ENCODE measurements around the gene RINL.

The RINL gene

DNA sequence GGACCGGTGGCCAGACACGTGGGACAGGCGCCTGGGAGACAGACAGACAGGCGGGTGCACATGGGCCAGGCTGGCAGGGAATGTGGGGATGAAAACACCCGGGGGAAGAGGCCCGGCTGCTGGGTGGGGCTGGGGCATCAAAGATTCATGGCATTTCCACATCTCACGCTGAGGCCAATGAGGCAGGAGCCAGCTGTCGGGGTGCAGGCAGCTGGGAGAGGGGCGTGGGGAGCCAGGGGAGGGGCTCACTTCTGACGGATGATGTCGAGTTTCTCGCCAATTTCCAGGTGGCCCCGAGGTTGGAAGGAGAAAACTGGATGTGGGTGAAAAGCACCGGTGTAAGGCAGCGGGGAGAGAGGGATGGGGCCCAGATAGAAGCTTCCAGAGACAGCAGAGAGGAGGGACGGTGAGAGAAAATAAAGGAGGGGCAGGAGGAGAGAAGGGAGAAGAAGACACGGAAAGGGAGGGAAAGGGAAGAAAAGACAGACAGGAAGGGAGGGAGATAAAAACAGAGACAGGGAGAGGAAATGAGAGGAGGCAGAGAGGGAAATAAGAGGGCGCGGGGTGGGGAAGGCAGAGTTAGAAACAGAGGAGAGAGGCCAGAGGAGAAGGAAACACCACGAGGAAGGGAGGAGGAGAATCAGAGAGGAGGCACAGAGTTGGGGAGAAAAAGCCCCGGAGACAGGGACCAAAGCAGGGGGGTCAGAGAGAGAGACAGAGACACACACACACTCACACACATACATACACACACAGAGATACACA is 41.9 kb upstream of the RINL start:
- H3K4me3 ChIP-seq (ENCODE audit: low read depth, low read length), result no peak overlapping the region
- TF ChIP-seq, protein P1, sequence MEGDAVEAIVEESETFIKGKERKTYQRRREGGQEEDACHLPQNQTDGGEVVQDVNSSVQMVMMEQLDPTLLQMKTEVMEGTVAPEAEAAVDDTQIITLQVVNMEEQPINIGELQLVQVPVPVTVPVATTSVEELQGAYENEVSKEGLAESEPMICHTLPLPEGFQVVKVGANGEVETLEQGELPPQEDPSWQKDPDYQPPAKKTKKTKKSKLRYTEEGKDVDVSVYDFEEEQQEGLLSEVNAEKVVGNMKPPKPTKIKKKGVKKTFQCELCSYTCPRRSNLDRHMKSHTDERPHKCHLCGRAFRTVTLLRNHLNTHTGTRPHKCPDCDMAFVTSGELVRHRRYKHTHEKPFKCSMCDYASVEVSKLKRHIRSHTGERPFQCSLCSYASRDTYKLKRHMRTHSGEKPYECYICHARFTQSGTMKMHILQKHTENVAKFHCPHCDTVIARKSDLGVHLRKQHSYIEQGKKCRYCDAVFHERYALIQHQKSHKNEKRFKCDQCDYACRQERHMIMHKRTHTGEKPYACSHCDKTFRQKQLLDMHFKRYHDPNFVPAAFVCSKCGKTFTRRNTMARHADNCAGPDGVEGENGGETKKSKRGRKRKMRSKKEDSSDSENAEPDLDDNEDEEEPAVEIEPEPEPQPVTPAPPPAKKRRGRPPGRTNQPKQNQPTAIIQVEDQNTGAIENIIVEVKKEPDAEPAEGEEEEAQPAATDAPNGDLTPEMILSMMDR (IDR thresholded peaks at IDR 0.05; ENCODE audit: borderline replicate concordance, insufficient read depth, low read depth, low read length), result no peak

DNA sequence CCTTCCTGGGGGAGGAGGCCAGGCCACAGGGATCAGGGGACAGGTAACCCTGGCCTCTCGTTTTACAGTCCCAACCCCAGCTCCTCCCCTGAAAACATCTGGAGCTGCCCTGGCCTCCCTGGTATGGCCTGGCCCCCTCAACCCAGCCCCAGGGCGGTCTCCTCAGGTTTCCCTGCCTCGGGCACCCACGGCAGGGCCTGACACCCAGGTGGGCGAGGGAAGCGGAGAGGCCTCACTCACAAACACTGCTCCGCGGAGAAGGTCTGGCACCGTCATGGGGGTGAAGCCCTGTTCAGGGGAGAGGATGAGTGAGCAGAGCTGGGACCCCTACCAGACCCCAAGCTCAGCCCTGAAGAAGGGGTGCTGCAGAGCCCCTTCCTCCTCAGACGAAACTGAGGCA is 40.5 kb upstream of the RINL start:
- H3K4me3 ChIP-seq (ENCODE audit: low read depth, low read length), result no peak overlapping the region
- TF ChIP-seq, protein P1 (IDR thresholded peaks at IDR 0.05; ENCODE audit: borderline replicate concordance, insufficient read depth, low read depth, low read length), result no peak

DNA sequence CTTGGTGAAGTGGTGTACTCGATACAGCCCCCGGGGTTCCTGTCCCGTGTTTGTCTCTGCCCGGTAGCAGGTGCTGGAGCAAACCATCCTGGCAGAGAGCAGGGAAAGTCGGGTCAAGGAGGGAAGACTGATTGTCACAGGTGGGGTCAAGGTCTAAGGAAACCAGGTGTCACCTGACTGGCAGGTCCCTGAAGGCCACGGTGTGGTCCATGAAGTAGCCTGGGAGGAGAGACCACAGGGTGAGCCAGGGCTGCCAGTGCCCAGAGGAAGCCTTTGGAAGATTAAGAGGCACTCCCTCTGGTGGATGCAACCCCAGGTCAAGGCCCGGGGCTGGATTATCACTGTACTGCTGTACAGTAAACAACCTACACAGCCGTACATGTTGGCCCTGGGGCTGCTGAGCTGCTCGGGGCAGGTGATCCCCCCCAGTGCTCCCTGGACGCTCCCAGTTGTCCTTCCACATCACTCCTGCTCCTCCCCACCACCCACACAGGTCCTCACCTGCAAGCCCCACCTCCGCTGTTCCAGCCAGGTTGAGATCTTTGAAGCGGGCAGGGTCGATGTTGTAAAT is 39.9 kb upstream of the RINL start:
- TF ChIP-seq, protein P1 (IDR thresholded peaks at IDR 0.05; ENCODE audit: borderline replicate concordance, insufficient read depth, low read depth, low read length), result no peak
- no peak overlapping the region for H3K4me3 ChIP-seq (ENCODE audit: low read depth, low read length)

DNA sequence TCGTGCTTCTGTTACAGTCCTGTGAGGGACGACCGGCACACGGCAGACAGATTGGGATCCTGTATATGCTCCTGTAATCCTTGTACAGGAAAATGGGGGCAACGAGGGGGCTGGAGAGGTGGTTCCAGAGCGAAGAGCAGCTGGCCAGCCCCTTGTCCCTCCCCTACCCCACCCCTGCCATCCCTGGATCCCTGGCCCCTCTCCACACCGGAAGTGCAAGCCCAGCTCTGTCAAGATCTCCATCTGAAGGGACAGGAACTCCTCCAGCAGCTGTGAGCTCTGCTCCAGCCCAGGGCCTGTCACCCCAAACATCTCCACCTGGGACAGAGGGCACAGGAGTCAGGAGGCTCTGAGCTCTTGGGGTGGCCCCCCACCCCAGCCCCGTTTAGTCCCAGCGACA is 39.4 kb upstream of the RINL start:
- no peak overlapping the region for H3K4me3 ChIP-seq (ENCODE audit: low read depth, low read length)
- TF ChIP-seq, protein P1 (IDR thresholded peaks at IDR 0.05; ENCODE audit: borderline replicate concordance, insufficient read depth, low read depth, low read length), result no peak

DNA sequence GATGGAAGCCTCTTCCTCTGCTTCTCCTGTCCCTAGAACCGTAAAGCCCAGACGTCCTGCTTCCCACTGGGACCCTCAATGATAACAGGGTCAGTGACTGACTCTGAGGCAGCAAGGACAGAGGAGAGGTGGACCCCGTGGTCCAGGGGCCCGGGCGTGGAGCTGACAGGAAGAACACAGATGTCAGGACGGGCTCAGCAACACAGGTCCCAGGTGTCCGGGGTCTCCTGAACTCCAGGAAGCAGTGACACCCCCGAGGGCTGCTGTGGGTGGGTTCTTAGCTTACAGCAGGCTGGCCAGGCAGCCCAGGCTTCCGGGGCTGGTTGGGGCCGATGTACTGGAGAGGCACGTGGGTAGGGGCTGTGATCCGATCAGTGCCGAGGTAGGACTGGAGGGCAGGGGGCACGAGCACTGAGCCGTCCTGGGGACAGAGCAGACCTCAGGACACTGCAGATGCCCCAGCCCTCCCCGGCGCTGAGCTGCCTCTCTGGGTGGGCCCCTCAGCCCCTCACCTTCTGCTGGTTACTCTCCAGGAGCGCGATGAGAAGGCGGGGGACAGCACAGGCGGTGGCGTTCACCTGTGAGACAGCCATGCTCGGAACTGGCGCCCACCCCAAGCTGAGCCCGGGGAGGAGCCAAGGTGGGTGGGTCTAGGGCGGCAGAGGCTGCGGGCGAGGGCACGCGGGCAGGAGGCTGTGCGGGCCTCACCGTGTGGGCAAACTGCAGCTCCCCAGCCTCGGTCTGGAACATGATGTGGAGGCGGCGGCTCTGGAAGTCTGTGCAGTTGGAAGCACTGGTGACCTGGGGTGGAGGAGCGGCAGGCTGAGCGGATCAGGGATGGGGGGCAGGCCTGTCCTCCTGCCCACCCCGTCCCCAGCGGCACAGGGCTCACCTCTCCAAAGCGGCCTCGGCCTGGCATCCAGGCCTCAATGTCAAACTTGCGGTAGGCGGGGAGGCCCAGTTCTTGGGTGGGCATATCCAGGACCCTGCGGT is 37.5 kb upstream of the RINL start:
- TF ChIP-seq, protein P1 (IDR thresholded peaks at IDR 0.05; ENCODE audit: borderline replicate concordance, insufficient read depth, low read depth, low read length), result no peak
- no peak overlapping the region for H3K4me3 ChIP-seq (ENCODE audit: low read depth, low read length)

DNA sequence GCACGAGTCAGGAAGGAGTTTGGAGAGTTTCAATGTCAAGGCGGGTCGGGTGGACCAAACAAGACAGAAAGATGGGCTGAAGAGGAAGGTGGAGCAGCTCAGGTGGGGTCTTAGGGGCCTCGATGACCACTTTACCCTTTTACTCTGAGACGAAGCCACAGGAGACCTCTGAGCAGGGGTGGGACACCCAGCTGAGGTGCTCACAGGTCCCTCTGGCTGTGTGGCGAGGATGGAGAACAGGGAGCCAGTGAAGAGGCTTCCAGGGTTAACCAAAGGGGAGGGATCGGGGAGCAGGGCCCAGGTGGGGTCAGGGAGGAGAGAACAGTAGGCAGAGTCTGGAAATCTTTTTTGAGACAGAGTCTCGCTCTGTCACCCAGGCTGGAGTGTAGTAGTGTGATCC is 35.9 kb upstream of the RINL start:
- TF ChIP-seq, protein P1 (IDR thresholded peaks at IDR 0.05; ENCODE audit: borderline replicate concordance, insufficient read depth, low read depth, low read length), result no peak
- no peak overlapping the region for H3K4me3 ChIP-seq (ENCODE audit: low read depth, low read length)
